ENCODE data around the gene MRPS23. TPM values are rescaled to one million over a fixed set of nuclear protein-coding genes. Genes with fewer than 3 reads are reported as not detected.

The MRPS23 gene
- total and polyA plus RNA-seq, 2 of the 13 experiments (the other 11 are each of a cell fraction or from before 2014, with no cell fraction given): 63.2 to 181 TPM

DNA sequence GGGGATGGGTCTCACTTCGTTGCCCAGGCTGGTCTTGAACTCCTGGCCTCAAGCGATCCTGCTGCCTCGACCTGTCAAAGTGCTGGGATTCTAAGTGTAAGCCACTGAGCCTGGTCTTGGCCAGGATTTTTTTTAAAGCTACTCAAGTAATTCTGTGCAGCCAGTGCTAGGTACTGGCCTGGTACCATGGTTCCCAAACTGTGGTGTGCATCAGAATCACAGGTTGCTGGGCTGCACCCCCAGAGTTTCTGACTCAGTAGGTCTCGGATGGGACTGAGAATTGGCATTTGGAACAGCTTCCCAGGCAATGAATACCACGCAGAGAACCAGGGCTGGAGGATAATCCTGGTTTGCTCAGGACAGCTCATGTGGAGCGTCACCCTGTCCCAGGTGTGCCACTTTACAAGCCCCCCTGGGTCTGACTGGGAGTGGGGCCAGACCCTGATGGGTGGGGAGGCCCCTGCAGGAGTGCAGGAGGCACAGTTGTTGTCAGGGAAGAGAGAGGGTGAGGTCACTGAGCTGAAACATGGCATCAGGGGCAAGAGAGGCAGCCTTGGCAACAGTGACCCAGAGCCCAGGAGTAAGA is 10.7 kb upstream of the MRPS23 start (continued):
- TF ChIP-seq ZNF264 (CRISPR knock-in tag; IDR thresholded peaks at IDR 0.05): no peak
- TF ChIP-seq PHF8 (CRISPR knock-in tag; IDR thresholded peaks at IDR 0.05): no peak
- no peak for TF ChIP-seq DNMT3B (CRISPR knock-in tag; conservative IDR thresholded peaks at IDR 0.05)
- no peak for TF ChIP-seq ARNTL (CRISPR knock-in tag; IDR thresholded peaks at IDR 0.05)
- peak; percentile 21; the same call in 1 of the 2 replicates for TF ChIP-seq ZBTB7B (CRISPR knock-in tag; IDR thresholded peaks at IDR 0.05)
- no peak for TF ChIP-seq ATF3 (CRISPR knock-in tag; IDR thresholded peaks at IDR 0.05)
- no peak for TF ChIP-seq ZNF333 (CRISPR knock-in tag; IDR thresholded peaks at IDR 0.05; ENCODE audit: borderline replicate concordance)
- 0 out of 2 replicates have a peak, but pooled peaks have one; percentile 13 for TF ChIP-seq RFXAP (CRISPR knock-in tag; IDR thresholded peaks at IDR 0.05; ENCODE audit: borderline replicate concordance)
- TF ChIP-seq SMARCC2 (IDR thresholded peaks at IDR 0.05): no peak
- TF ChIP-seq, protein P1, sequence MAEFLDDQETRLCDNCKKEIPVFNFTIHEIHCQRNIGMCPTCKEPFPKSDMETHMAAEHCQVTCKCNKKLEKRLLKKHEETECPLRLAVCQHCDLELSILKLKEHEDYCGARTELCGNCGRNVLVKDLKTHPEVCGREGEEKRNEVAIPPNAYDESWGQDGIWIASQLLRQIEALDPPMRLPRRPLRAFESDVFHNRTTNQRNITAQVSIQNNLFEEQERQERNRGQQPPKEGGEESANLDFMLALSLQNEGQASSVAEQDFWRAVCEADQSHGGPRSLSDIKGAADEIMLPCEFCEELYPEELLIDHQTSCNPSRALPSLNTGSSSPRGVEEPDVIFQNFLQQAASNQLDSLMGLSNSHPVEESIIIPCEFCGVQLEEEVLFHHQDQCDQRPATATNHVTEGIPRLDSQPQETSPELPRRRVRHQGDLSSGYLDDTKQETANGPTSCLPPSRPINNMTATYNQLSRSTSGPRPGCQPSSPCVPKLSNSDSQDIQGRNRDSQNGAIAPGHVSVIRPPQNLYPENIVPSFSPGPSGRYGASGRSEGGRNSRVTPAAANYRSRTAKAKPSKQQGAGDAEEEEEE (CRISPR knock-in tag; IDR thresholded peaks at IDR 0.05; ENCODE audit: borderline replicate concordance): no peak
- TF ChIP-seq, protein P2, sequence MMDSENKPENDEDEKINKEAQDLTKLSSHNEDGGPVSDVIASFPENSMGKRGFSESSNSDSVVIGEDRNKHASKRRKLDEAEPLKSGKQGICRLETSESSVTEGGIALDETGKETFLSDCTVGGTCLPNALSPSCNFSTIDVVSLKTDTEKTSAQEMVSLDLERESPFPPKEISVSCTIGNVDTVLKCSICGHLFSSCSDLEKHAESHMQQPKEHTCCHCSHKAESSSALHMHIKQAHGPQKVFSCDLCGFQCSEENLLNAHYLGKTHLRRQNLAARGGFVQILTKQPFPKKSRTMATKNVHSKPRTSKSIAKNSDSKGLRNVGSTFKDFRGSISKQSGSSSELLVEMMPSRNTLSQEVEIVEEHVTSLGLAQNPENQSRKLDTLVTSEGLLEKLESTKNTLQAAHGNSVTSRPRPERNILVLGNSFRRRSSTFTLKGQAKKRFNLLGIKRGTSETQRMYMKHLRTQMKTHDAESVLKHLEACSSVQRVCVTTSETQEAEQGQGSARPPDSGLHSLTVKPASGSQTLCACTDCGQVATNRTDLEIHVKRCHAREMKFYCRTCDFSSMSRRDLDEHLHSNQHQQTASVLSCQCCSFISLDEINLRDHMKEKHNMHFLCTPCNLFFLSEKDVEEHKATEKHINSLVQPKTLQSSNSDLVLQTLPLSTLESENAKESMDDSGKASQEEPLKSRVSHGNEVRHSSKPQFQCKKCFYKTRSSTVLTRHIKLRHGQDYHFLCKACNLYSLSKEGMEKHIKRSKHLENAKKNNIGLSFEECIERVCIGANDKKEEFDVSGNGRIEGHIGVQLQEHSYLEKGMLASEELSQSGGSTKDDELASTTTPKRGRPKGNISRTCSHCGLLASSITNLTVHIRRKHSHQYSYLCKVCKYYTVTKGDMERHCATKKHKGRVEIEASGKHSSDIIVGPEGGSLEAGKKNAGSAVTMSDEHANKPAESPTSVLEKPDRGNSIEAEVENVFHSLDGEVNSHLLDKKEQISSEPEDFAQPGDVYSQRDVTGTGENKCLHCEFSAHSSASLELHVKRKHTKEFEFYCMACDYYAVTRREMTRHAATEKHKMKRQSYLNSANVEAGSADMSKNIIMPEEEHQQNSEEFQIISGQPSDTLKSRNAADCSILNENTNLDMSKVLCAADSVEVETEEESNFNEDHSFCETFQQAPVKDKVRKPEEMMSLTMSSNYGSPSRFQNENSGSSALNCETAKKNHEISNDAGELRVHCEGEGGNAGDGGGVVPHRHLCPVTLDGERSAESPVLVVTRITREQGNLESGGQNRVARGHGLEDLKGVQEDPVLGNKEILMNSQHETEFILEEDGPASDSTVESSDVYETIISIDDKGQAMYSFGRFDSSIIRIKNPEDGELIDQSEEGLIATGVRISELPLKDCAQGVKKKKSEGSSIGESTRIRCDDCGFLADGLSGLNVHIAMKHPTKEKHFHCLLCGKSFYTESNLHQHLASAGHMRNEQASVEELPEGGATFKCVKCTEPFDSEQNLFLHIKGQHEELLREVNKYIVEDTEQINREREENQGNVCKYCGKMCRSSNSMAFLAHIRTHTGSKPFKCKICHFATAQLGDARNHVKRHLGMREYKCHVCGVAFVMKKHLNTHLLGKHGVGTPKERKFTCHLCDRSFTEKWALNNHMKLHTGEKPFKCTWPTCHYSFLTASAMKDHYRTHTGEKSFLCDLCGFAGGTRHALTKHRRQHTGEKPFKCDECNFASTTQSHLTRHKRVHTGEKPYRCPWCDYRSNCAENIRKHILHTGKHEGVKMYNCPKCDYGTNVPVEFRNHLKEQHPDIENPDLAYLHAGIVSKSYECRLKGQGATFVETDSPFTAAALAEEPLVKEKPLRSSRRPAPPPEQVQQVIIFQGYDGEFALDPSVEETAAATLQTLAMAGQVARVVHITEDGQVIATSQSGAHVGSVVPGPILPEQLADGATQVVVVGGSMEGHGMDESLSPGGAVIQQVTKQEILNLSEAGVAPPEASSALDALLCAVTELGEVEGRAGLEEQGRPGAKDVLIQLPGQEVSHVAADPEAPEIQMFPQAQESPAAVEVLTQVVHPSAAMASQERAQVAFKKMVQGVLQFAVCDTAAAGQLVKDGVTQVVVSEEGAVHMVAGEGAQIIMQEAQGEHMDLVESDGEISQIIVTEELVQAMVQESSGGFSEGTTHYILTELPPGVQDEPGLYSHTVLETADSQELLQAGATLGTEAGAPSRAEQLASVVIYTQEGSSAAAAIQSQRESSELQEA (CRISPR knock-in tag; IDR thresholded peaks at IDR 0.05; ENCODE audit: not compliant biosample characterization): peak; percentile 48
- 0 out of 2 replicates have a peak, but pooled peaks have one; percentile 1 for TF ChIP-seq ZBTB43 (CRISPR knock-in tag; conservative IDR thresholded peaks at IDR 0.05)
- 0 out of 2 replicates have a peak, but pooled peaks have one; percentile 73 for TF ChIP-seq ZNF572 (CRISPR knock-in tag; IDR thresholded peaks at IDR 0.05)
- no peak for TF ChIP-seq GTF3A (CRISPR knock-in tag; conservative IDR thresholded peaks at IDR 0.05)
- 0 out of 2 replicates have a peak, but pooled peaks have one; percentile 4 for TF ChIP-seq POGK (CRISPR knock-in tag; conservative IDR thresholded peaks at IDR 0.05)
- TF ChIP-seq TEAD3 (CRISPR knock-in tag; optimal IDR thresholded peaks at IDR 0.05; ENCODE audit: borderline replicate concordance): no peak

Measured in HepG2 (cell line).